HG03139 (cell line): ENCODE data around the gene MESP2.
"Not testable (repeated sequence)": the region's sequence is repeated elsewhere in the genome, so short reads cannot be mapped to it uniquely, and the experiment has no call there.

Experiments
- ATAC-seq: cut with Tn5 transposase; IDR thresholded peaks from one replicate; pipeline ENCODE4 v1.9.1; 2021; ENCODE audit not compliant: unreplicated experiment

Gene MESP2

GRCh38 chr15:89780601-89781000 is 4.5 kb downstream of the MESP2 start:
- ATAC-seq: no peak

- ATAC-seq: no peak
Observed at GRCh38 chr15:89781055-89781454, 4.9 kb downstream of the MESP2 start.

GRCh38 chr15:89781891-89782618 is 5.9 kb downstream of the MESP2 start:
- ATAC-seq: no peak

- not testable (repeated sequence) for ATAC-seq
Observed at GRCh38 chr15:89782619-89782950, 6.5 kb downstream of the MESP2 start.

GRCh38 chr15:89783111-89783860 is 7.2 kb downstream of the MESP2 start:
- no peak for ATAC-seq

- no peak for ATAC-seq
Observed at GRCh38 chr15:89783861-89784685, 7.9 kb downstream of the MESP2 start.

- ATAC-seq: no peak
Observed at GRCh38 chr15:89784686-89784960, 8.5 kb downstream of the MESP2 start.

- no peak for ATAC-seq
Observed at GRCh38 chr15:89785064-89785773, 9.1 kb downstream of the MESP2 start.

GRCh38 chr15:89785774-89786140 is 9.6 kb downstream of the MESP2 start:
- no peak for ATAC-seq

GRCh38 chr15:89787944-89788343 is 11.8 kb downstream of the MESP2 start:
- no peak for ATAC-seq

GRCh38 chr15:89788585-89788984 is 12.5 kb downstream of the MESP2 start:
- not testable (repeated sequence) for ATAC-seq

GRCh38 chr15:89790206-89790605 is 14.1 kb downstream of the MESP2 start:
- ATAC-seq: no peak

GRCh38 chr15:89790661-89791060 is 14.5 kb downstream of the MESP2 start:
- ATAC-seq: no peak

GRCh38 chr15:89792106-89792805 is 16.1 kb downstream of the MESP2 start:
- ATAC-seq: no peak

GRCh38 chr15:89794627-89795241 is 18.6 kb downstream of the MESP2 start:
- ATAC-seq: no peak

- ATAC-seq: no peak
Observed at GRCh38 chr15:89795996-89796395, 19.9 kb downstream of the MESP2 start.

GRCh38 chr15:89797678-89798201 is 21.6 kb downstream of the MESP2 start:
- ATAC-seq: no peak

- no peak for ATAC-seq
Observed at GRCh38 chr15:89799011-89799911, 23.1 kb downstream of the MESP2 start.

GRCh38 chr15:89799918-89800498 is 23.9 kb downstream of the MESP2 start:
- no peak for ATAC-seq
